MM.1S (cell line): ENCODE measurements around the gene SLC1A7.

Experiments
- DNase-seq: peaks from one replicate; pipeline ENCODE4 v3.0.0-alpha.2; 2015
- H2AFZ ChIP-seq: fragments of 300-600 bp; sonication (generic); 2 replicates; pipeline ENCODE4 v1.6.0; 2016; ENCODE audit warnings: antibody characterized with exemption, low read length
- H3F3A ChIP-seq: fragments of 300-600 bp; sonication (generic); 2 replicates; pipeline ENCODE4 v1.6.1; 2016; ENCODE audit warnings: mild to moderate bottlenecking, antibody characterized with exemption, low read length, moderate library complexity, mixed read lengths; ENCODE audit not compliant: insufficient read depth
- H3K27ac ChIP-seq: fragments of 300-600 bp; sonication (generic); 2 replicates; pipeline ENCODE4 v1.5.1; 2016; ENCODE audit warnings: mild to moderate bottlenecking, low read length
- H3K27me3 ChIP-seq: fragments of 300-600 bp; sonication (generic); replicated peaks from 2 replicates; pipeline ENCODE4 v1.6.0; 2016; ENCODE audit warnings: low read length; ENCODE audit not compliant: insufficient read depth
- H3K36me3 ChIP-seq: fragments of 300-600 bp; sonication (generic); replicated peaks from 2 replicates; pipeline ENCODE4 v1.6.1; 2016; ENCODE audit warnings: mild to moderate bottlenecking, low read length, mixed read lengths; ENCODE audit not compliant: insufficient read depth
- H3K4me1 ChIP-seq: fragments of 300-600 bp; sonication (generic); 2 replicates; pipeline ENCODE4 v1.6.1; 2016; ENCODE audit warnings: low read length, mixed read lengths
- H3K4me2 ChIP-seq: fragments of 300-600 bp; sonication (generic); 2 replicates; pipeline ENCODE4 v1.6.0; 2016; ENCODE audit warnings: low read depth, low read length
- H3K4me3 ChIP-seq: fragments of 300-600 bp; sonication (generic); 2 replicates; pipeline ENCODE4 v1.5.1; 2016; ENCODE audit warnings: low read length, mixed read lengths
- H3K79me2 ChIP-seq: fragments of 300-600 bp; sonication (generic); 2 replicates; pipeline ENCODE4 v1.6.1; 2016; ENCODE audit warnings: mixed run types, low read length, mixed read lengths
- H3K9ac ChIP-seq: fragments of 300-600 bp; sonication (generic); 2 replicates; pipeline ENCODE4 v1.6.1; 2016; ENCODE audit warnings: low read length, mixed read lengths
- H3K9me2 ChIP-seq: fragments of 300-600 bp; sonication (generic); replicated peaks from 2 replicates; pipeline ENCODE4 v1.6.1; 2016; ENCODE audit warnings: mild to moderate bottlenecking, low read length, mixed read lengths; ENCODE audit not compliant: insufficient read depth
- H3K9me3 ChIP-seq: fragments of 300-600 bp; sonication (generic); replicated peaks from 2 replicates; pipeline ENCODE4 v1.6.1; 2016; ENCODE audit warnings: mild to moderate bottlenecking, low read length, mixed read lengths; ENCODE audit not compliant: insufficient read depth
- H4K20me1 ChIP-seq: fragments of 300-600 bp; sonication (generic); 2 replicates; pipeline ENCODE4 v1.6.1; 2016; ENCODE audit warnings: mild to moderate bottlenecking, low read length, moderate library complexity, mixed read lengths; ENCODE audit not compliant: insufficient read depth
- EZH2 ChIP-seq: fragments of 300-600 bp; sonication (generic); optimal IDR thresholded peaks from 2 replicates; pipeline ENCODE3; 2017; ENCODE audit warnings: low read depth, mild to moderate bottlenecking, antibody characterized with exemption, low read length, mixed read lengths
- EZH2phosphoT487 ChIP-seq: fragments of 300-600 bp; sonication (generic); IDR thresholded peaks from 2 replicates; pipeline ENCODE4 v1.6.1; 2018; ENCODE audit warnings: antibody characterized with exemption, low read length
- TF ChIP-seq, protein P1 (sequence below): fragments of 300-600 bp; sonication (generic); IDR thresholded peaks from 2 replicates; pipeline ENCODE4 v1.5.1; 2016; ENCODE audit warnings: antibody characterized with exemption, low read length, mixed read lengths

The SLC1A7 gene

DNA sequence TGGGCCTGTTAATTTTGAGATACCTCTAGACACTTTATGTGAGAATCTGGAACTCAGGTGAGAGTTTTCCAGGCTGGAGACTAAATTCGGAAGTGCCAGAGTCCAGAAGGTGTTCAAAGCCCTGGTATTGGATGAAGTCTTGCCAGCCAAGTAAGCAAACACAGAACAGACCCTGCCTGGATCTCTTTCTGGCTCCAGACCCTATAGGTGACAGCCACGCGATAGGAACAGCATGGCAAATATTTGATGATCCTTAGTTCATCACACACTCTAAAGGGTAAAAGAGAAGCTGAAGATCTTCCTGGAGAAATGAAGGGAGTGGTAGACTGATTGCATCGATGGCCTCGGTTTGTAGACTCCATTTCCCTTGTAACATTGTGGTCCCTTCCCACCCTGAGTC is 30.7 kb downstream of the SLC1A7 start:
- no peak overlapping the region for H3K9ac ChIP-seq
- H3K27ac ChIP-seq, result no peak overlapping the region
- no peaks in the 10 kb centered on the region for H4K20me1 ChIP-seq
- no peak overlapping the region for H3K4me2 ChIP-seq
- H3K36me3 ChIP-seq, result no peaks in the 10 kb centered on the region
- no peaks in the 10 kb centered on the region for H3K4me1 ChIP-seq
- H3F3A ChIP-seq, result no peaks in the 10 kb centered on the region
- no peak overlapping the region for H2AFZ ChIP-seq
- no peak overlapping the region for H3K4me3 ChIP-seq
- no peaks in the 10 kb centered on the region for H3K27me3 ChIP-seq
- no peak for DNase-seq
- no peaks in the 10 kb centered on the region for H3K79me2 ChIP-seq
- TF ChIP-seq, protein P1, sequence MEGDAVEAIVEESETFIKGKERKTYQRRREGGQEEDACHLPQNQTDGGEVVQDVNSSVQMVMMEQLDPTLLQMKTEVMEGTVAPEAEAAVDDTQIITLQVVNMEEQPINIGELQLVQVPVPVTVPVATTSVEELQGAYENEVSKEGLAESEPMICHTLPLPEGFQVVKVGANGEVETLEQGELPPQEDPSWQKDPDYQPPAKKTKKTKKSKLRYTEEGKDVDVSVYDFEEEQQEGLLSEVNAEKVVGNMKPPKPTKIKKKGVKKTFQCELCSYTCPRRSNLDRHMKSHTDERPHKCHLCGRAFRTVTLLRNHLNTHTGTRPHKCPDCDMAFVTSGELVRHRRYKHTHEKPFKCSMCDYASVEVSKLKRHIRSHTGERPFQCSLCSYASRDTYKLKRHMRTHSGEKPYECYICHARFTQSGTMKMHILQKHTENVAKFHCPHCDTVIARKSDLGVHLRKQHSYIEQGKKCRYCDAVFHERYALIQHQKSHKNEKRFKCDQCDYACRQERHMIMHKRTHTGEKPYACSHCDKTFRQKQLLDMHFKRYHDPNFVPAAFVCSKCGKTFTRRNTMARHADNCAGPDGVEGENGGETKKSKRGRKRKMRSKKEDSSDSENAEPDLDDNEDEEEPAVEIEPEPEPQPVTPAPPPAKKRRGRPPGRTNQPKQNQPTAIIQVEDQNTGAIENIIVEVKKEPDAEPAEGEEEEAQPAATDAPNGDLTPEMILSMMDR, result no peak
- no peak for TF ChIP-seq EZH2
- TF ChIP-seq EZH2phosphoT487, result no peak
- no peaks in the 10 kb centered on the region for H3K9me2 ChIP-seq
- no peaks in the 10 kb centered on the region for H3K9me3 ChIP-seq

DNA sequence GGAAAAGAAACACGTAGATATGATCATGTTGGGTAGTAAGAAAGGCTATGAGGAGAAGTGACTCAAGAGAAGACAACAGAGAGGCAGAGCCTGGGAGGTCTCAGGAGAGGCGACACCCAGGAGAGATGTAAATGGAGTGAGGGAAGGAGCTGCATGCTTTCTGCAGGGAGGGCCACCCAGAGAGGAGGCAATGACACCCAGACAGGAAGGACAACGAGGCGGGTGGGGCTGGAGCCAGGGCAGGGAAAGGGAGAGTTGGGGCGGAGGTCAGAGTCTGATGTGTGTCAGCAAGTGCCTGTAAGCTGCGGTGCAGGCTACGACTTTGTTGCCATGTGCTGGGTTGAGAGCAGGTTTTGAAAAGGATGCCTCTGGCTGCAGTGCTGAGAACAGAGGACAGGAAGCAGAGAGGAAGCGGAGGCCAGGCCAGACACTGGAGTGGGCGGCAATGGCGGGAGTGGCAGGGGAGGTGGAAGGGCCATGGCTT is 31.3 kb downstream of the SLC1A7 start:
- Histone ChIP-seq H2AFZ (no peak overlapping the region), H3F3A (no peaks in the 10 kb centered on the region), H3K4me2 (no peak overlapping the region), H3K79me2 (no peaks in the 10 kb centered on the region), H3K27ac (no peak overlapping the region), H4K20me1 (no peaks in the 10 kb centered on the region), H3K36me3 (no peaks in the 10 kb centered on the region), H3K27me3 (no peaks in the 10 kb centered on the region), H3K9ac (no peak overlapping the region), H3K9me3 (no peaks in the 10 kb centered on the region), H3K4me3 (no peak overlapping the region), H3K9me2 (no peaks in the 10 kb centered on the region), H3K4me1 (no peaks in the 10 kb centered on the region)
- TF ChIP-seq, protein P1, result no peak
- TF ChIP-seq EZH2, result no peak
- no peak for TF ChIP-seq EZH2phosphoT487
- no peak for DNase-seq

GRCh38 chr1:53110370-53111072 is 31.9 kb downstream of the SLC1A7 start:
- H4K20me1 ChIP-seq, result no peaks in the 10 kb centered on the region
- TF ChIP-seq, protein P1, result no peak
- TF ChIP-seq EZH2phosphoT487, result no peak
- TF ChIP-seq EZH2, result no peak
- H3K4me1 ChIP-seq, result no peaks in the 10 kb centered on the region
- no peak overlapping the region for H3K27ac ChIP-seq
- H3K36me3 ChIP-seq, result no peaks in the 10 kb centered on the region
- DNase-seq, result no peak
- H2AFZ ChIP-seq, result no peak overlapping the region
- no peak overlapping the region for H3K4me3 ChIP-seq
- H3K4me2 ChIP-seq, result no peak overlapping the region
- no peak overlapping the region for H3K9ac ChIP-seq
- H3K9me3 ChIP-seq, result no peaks in the 10 kb centered on the region
- H3K27me3 ChIP-seq, result no peaks in the 10 kb centered on the region
- no peaks in the 10 kb centered on the region for H3F3A ChIP-seq
- H3K9me2 ChIP-seq, result no peaks in the 10 kb centered on the region
- no peaks in the 10 kb centered on the region for H3K79me2 ChIP-seq
